Loucy (cell line): ENCODE measurements around the gene RBP4.

Source experiments
- H2AFZ ChIP-seq: fragments of 200-600 bp; sonication (generic); 2 replicates; pipeline ENCODE4 v1.6.0; 2016; ENCODE audit warnings: antibody characterized with exemption, mild to moderate bottlenecking, low read length, moderate library complexity
- H3F3A ChIP-seq: fragments of 200-600 bp; 2 replicates; pipeline ENCODE4 v1.6.0; 2016; ENCODE audit warnings: antibody characterized with exemption, low read depth, mild to moderate bottlenecking
- H3K27me3 ChIP-seq: fragments of 200-600 bp; sonication (generic); 2 replicates; pipeline ENCODE4 v1.6.1; 2014; ENCODE audit warnings: low read length, mild to moderate bottlenecking; ENCODE audit not compliant: insufficient read depth, poor library complexity, severe bottlenecking
- H3K36me3 ChIP-seq: fragments of 200-600 bp; sonication (generic); 2 replicates; pipeline ENCODE4 v1.6.1; 2016; ENCODE audit warnings: low read length; ENCODE audit not compliant: insufficient read depth
- H3K4me1 ChIP-seq: fragments of 200-600 bp; sonication (generic); 2 replicates; pipeline ENCODE4 v1.5.1; 2014; ENCODE audit warnings: low read length, mild to moderate bottlenecking; ENCODE audit not compliant: insufficient read depth, poor library complexity, severe bottlenecking
- H3K4me2 ChIP-seq: fragments of 200-600 bp; sonication (generic); 2 replicates; pipeline ENCODE4 v1.6.0; 2014; ENCODE audit warnings: antibody characterized with exemption, low read length, low read depth, mild to moderate bottlenecking; ENCODE audit not compliant: poor library complexity, severe bottlenecking
- H3K4me3 ChIP-seq: fragments of 200-600 bp; sonication (generic); 2 replicates; pipeline ENCODE4 v1.5.1; 2014; ENCODE audit warnings: low read length, mild to moderate bottlenecking, mixed read lengths; ENCODE audit not compliant: poor library complexity, severe bottlenecking
- H3K79me2 ChIP-seq: fragments of 200-600 bp; sonication (generic); 2 replicates; pipeline ENCODE4 v1.6.1; 2014; ENCODE audit warnings: low read length; ENCODE audit not compliant: insufficient read depth
- H3K9ac ChIP-seq: fragments of 200-600 bp; sonication (generic); 2 replicates; pipeline ENCODE4 v1.6.0; 2014; ENCODE audit warnings: mild to moderate bottlenecking, low read depth, low read length, moderate library complexity; ENCODE audit not compliant: poor library complexity, severe bottlenecking
- H3K9me2 ChIP-seq: fragments of 200-600 bp; sonication (generic); replicated peaks from 2 replicates; pipeline ENCODE4 v1.6.1; 2016; ENCODE audit warnings: low read depth, low read length, mixed read lengths
- H3K9me3 ChIP-seq: fragments of 200-600 bp; sonication (generic); 2 replicates; pipeline ENCODE4 v1.6.1; 2014; ENCODE audit warnings: mild to moderate bottlenecking, antibody characterized with exemption, low read length, low read depth; ENCODE audit not compliant: insufficient read depth
- H4K20me1 ChIP-seq: fragments of 200-600 bp; sonication (generic); 2 replicates; pipeline ENCODE4 v1.6.0; 2014; ENCODE audit warnings: antibody characterized with exemption, low read length, mild to moderate bottlenecking; ENCODE audit not compliant: insufficient read depth, poor library complexity, severe bottlenecking
- EZH2phosphoT487 ChIP-seq: fragments of 200-600 bp; IDR thresholded peaks from 2 replicates; pipeline ENCODE4 v1.6.1; 2018; ENCODE audit warnings: antibody characterized with exemption, mild to moderate bottlenecking, moderate library complexity, borderline replicate concordance
- TF ChIP-seq, protein P1 (sequence below): fragments of 200-600 bp; sonication (generic); conservative IDR thresholded peaks from 2 replicates; pipeline ENCODE4 v1.5.1; 2014; ENCODE audit warnings: mild to moderate bottlenecking, antibody characterized with exemption, low read length

Gene RBP4

DNA sequence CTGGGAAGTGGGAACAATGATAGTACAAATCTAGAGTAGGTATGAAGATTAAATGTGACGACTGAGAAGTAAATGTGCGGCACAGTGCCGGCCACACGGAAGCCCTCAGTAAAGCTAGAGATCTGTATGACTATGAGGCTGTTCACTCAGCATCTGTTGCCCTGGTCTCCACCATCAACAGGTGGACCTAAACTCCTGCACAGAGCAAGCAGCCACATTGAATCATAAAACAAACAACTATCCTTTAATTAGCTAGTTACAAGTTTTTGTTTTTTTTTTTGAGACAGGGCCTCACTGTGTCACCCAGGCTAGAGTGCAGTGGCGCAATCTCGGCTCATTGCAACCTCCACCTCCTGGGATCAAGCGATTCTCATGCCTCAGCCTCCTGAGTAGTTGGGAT lies 16.6 kb downstream of the RBP4 start:
- Histone ChIP-seq H3K9ac (no peak overlapping the region), H4K20me1 (no peaks in the 10 kb centered on the region), H3K9me3 (no peaks in the 10 kb centered on the region), H3K4me3 (no peak overlapping the region), H3K4me2 (no peak overlapping the region), H3K9me2 (no peaks in the 10 kb centered on the region), H3F3A (no peaks in the 10 kb centered on the region), H3K4me1 (no peaks in the 10 kb centered on the region), H2AFZ (no peak overlapping the region), H3K36me3 (no peaks in the 10 kb centered on the region), H3K79me2 (no peaks in the 10 kb centered on the region), H3K27me3 (no peaks in the 10 kb centered on the region)
- no peak for TF ChIP-seq EZH2phosphoT487
- TF ChIP-seq, protein P1, sequence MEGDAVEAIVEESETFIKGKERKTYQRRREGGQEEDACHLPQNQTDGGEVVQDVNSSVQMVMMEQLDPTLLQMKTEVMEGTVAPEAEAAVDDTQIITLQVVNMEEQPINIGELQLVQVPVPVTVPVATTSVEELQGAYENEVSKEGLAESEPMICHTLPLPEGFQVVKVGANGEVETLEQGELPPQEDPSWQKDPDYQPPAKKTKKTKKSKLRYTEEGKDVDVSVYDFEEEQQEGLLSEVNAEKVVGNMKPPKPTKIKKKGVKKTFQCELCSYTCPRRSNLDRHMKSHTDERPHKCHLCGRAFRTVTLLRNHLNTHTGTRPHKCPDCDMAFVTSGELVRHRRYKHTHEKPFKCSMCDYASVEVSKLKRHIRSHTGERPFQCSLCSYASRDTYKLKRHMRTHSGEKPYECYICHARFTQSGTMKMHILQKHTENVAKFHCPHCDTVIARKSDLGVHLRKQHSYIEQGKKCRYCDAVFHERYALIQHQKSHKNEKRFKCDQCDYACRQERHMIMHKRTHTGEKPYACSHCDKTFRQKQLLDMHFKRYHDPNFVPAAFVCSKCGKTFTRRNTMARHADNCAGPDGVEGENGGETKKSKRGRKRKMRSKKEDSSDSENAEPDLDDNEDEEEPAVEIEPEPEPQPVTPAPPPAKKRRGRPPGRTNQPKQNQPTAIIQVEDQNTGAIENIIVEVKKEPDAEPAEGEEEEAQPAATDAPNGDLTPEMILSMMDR: no peak

DNA sequence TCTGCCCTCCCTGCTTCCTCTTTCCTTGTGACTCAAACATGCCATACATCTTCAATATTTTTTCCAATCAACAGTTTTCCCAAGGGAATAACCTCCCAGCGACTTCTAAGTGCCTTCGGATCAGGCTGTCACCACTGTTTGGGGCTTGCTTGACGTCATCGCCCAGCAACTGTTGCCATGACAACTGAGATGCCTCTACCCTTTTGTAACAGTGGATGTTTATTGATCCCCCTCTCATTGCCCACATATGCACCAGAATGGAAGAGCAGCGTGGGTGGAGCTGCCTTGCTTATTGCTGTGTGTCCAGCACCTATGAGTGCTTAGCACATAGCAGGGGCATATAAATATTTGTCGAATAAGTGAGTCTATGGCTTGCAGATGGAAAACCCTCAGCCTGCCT lies 20.2 kb downstream of the RBP4 start:
- Histone ChIP-seq H3K4me1 (peaks cover 4% of the 10 kb centered on the region), H3K4me2 (no peak overlapping the region)
- no peak for TF ChIP-seq EZH2phosphoT487
- TF ChIP-seq, protein P1: no peak

DNA sequence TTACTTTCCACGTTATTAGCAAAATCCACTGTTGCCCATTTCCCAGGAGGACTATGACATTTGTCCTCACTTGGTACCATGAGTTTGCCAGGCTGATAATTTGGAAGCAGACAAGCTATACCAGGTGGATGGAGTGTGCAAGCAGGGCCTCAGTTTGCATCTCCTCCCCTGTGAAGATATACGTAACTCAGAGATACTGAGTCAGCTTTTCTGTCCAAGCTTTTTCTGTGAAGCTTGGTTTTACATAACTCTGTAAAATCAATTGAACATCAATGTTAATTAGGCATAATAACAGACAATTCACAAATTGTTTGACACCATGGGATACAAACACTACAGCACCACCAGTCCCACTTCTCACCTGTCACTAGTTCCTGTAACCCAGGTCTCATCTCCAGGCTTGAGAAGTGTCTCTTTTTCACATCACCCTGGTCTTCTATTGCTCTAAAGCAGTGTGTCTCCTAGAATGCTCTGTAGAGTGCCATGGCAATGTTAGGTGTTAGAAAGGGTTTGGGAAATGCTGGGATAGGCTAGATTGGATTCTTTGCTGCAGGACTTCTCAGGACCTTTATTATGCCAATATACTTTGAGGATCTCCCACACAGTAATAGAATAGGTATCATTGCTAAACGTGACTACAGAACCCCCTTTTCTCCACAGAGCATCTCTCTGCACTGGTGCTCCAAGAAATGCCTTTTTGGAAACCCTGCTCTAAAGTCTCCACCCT lies 20.9 kb downstream of the RBP4 start:
- no peaks in the 10 kb centered on the region for H4K20me1 ChIP-seq

More for the DNA sequence above, 20.2 kb downstream of the RBP4 start:
- Histone ChIP-seq H3K9ac (no peak overlapping the region), H3K9me3 (no peaks in the 10 kb centered on the region), H2AFZ (no peak overlapping the region), H3K36me3 (no peaks in the 10 kb centered on the region), H4K20me1 (no peaks in the 10 kb centered on the region), H3K27me3 (no peaks in the 10 kb centered on the region), H3K9me2 (no peaks in the 10 kb centered on the region), H3K4me3 (no peak overlapping the region), H3F3A (no peaks in the 10 kb centered on the region), H3K79me2 (no peaks in the 10 kb centered on the region)

More for the DNA sequence above, 20.9 kb downstream of the RBP4 start:
- H3K9ac ChIP-seq: no peak overlapping the region
- H3F3A ChIP-seq: no peaks in the 10 kb centered on the region
- no peaks in the 10 kb centered on the region for H3K9me3 ChIP-seq
- H3K4me3 ChIP-seq: no peak overlapping the region
- H3K36me3 ChIP-seq: no peaks in the 10 kb centered on the region
- no peaks in the 10 kb centered on the region for H3K79me2 ChIP-seq
- no peak overlapping the region for H2AFZ ChIP-seq
- H3K27me3 ChIP-seq: no peaks in the 10 kb centered on the region
- H3K9me2 ChIP-seq: no peaks in the 10 kb centered on the region
- peaks cover 4% of the 10 kb centered on the region for H3K4me1 ChIP-seq
- TF ChIP-seq, protein P1: no peak
- no peak for TF ChIP-seq EZH2phosphoT487
- H3K4me2 ChIP-seq: no peak overlapping the region
